SK-N-SH (cell line): ENCODE data around the gene PDGFC.

Source experiments
- USF1 ChIP-seq: IDR thresholded peaks from 2 replicates; pipeline ENCODE4 v1.4.0; 2012; ENCODE audit warnings: low read depth, borderline replicate concordance
- USF2 ChIP-seq: fragments of 150-350 bp; IDR thresholded peaks from 2 replicates; pipeline ENCODE4 v1.6.1; 2017; ENCODE audit warnings: antibody characterized with exemption, low read length, low read depth, borderline replicate concordance

GRCh38 chr4:156873799-156874198, 97.8 kb downstream of the PDGFC start:
- TF ChIP-seq USF2: no peak
- no peak for TF ChIP-seq USF1
